Endodermal cell (in vitro differentiated cells): ENCODE data around the gene ELMO3. TPM values are rescaled to one million over a fixed set of nuclear protein-coding genes. Genes with fewer than 3 reads are reported as not detected.

Source experiments
- DNase-seq: peaks from one replicate; pipeline ENCODE4 v3.0.0-alpha.2; 2017
- H3K27ac ChIP-seq: 2 replicates; pipeline ENCODE4 v1.5.1; 2013; ENCODE audit warnings: mild to moderate bottlenecking, low read depth, low read length, moderate library complexity
- H3K27me3 ChIP-seq: 2 replicates; pipeline ENCODE4 v1.6.1; 2013; ENCODE audit warnings: mild to moderate bottlenecking, low read length, moderate library complexity; ENCODE audit not compliant: insufficient read depth, control insufficient read depth, poor library complexity, severe bottlenecking
- H3K36me3 ChIP-seq: 2 replicates; pipeline ENCODE4 v1.7.0; 2013; ENCODE audit warnings: mild to moderate bottlenecking, low read length, moderate library complexity; ENCODE audit not compliant: control insufficient read depth, insufficient read depth
- H3K4me1 ChIP-seq: one replicate; pipeline ENCODE4 v1.7.0; 2013; ENCODE audit warnings: low read length; ENCODE audit not compliant: control insufficient read depth, insufficient read depth
- H3K4me3 ChIP-seq: 2 replicates; pipeline ENCODE4 v1.5.1; 2013; ENCODE audit warnings: mild to moderate bottlenecking, low read length, moderate library complexity
- H3K9ac ChIP-seq: 2 replicates; pipeline ENCODE4 v1.6.1; 2013; ENCODE audit warnings: mild to moderate bottlenecking, low read length, moderate library complexity; ENCODE audit not compliant: poor library complexity, severe bottlenecking; ENCODE audit errors: extremely low read depth
- H3K9me3 ChIP-seq: 2 replicates; pipeline ENCODE4 v1.6.1; 2013; ENCODE audit warnings: mild to moderate bottlenecking, low read length, moderate library complexity; ENCODE audit not compliant: control insufficient read depth
- H3K27ac Mint-ChIP-seq: 2 replicates; pipeline ENCODE4 v1.8.0; 2020; ENCODE audit warnings: mixed read lengths
- H3K27me3 Mint-ChIP-seq: 2 replicates; pipeline ENCODE4 v1.8.0; 2021; ENCODE audit warnings: mild to moderate bottlenecking, mixed read lengths; ENCODE audit not compliant: insufficient read depth
- H3K36me3 Mint-ChIP-seq: 2 replicates; pipeline ENCODE4 v1.8.0; 2020; ENCODE audit warnings: low read depth, mixed read lengths
- H3K4me1 Mint-ChIP-seq: 2 replicates; pipeline ENCODE4 v1.8.0; 2020; ENCODE audit warnings: mixed read lengths
- H3K4me3 Mint-ChIP-seq: 2 replicates; pipeline ENCODE4 v1.8.0; 2020; ENCODE audit warnings: mild to moderate bottlenecking, moderate library complexity, mixed read lengths
- H3K9me3 Mint-ChIP-seq: 2 replicates; pipeline ENCODE4 v1.8.0; 2020; ENCODE audit warnings: mild to moderate bottlenecking, mixed read lengths
- WGBS, 2 experiments: methylation state at CpG; one replicate each; pipeline versions ENCODE4 v1.1.5 to v1.1.7; 2013; ENCODE audit warnings: missing lambda C conversion rate in 2 of 2, mixed read lengths in 1 of 2; ENCODE audit not compliant: insufficient coverage in 1 of 2, insufficient read length in 1 of 2; 5-methylcytosine and 5-hydroxymethylcytosine counted together
- total RNA-seq, 2 donors: library from RNA; stranded (reverse); fragmentation: NEBNext Ultra II Directional in 1 of 2; extraction: Animal tissue kit (Norgen Biotek cat#: 25700) in 1 of 2; gene quantifications; 2 replicates in 1 of 2; 3 replicates in 1 of 2; pipeline ENCODE4 v1.2.1, GENCODE V29; 2021
- TF ChIP-seq, protein P1 (sequence below): fragments of 200-600 bp; sonication (generic); conservative IDR thresholded peaks from 2 replicates; pipeline ENCODE4 v1.5.0; 2021; ENCODE audit warnings: antibody characterized with exemption, mild to moderate bottlenecking

The ELMO3 gene
- total RNA-seq, 2 donors from 2014 or later, result 5.6 to 6.4 TPM

- Mint-ChIP-seq H3K27ac (no peak overlapping the region), H3K36me3 (peaks cover 9% of the 10 kb centered on the region), H3K9me3 (no peaks in the 10 kb centered on the region), H3K27me3 (peaks cover 38% of the 10 kb centered on the region), H3K4me1 (peaks cover 3% of the 10 kb centered on the region), H3K4me3 (no peak overlapping the region)
- Histone ChIP-seq H3K9ac (no peak overlapping the region), H3K27me3 (peaks cover 43% of the 10 kb centered on the region), H3K4me1 (no peaks in the 10 kb centered on the region), H3K4me3 (no peak overlapping the region), H3K27ac (no peak overlapping the region), H3K9me3 (no peaks in the 10 kb centered on the region), H3K36me3 (peaks cover 7% of the 10 kb centered on the region)
- peak; percentile 74 for DNase-seq
- 94 to 96% methylated on average over 8 to 13 of the region's 13 CpGs for WGBS, 2 experiments
- TF ChIP-seq, protein P1, sequence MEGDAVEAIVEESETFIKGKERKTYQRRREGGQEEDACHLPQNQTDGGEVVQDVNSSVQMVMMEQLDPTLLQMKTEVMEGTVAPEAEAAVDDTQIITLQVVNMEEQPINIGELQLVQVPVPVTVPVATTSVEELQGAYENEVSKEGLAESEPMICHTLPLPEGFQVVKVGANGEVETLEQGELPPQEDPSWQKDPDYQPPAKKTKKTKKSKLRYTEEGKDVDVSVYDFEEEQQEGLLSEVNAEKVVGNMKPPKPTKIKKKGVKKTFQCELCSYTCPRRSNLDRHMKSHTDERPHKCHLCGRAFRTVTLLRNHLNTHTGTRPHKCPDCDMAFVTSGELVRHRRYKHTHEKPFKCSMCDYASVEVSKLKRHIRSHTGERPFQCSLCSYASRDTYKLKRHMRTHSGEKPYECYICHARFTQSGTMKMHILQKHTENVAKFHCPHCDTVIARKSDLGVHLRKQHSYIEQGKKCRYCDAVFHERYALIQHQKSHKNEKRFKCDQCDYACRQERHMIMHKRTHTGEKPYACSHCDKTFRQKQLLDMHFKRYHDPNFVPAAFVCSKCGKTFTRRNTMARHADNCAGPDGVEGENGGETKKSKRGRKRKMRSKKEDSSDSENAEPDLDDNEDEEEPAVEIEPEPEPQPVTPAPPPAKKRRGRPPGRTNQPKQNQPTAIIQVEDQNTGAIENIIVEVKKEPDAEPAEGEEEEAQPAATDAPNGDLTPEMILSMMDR, result peak; percentile 59
These were observed 19.4 kb upstream of the ELMO3 start for GRCh38 chr16:67179421-67180080.

GRCh38 chr16:67180166-67180565 is 18.8 kb upstream of the ELMO3 start:
- no peaks in the 10 kb centered on the region for H3K4me1 ChIP-seq
- no peak overlapping the region for H3K4me3 ChIP-seq
- H3K36me3 ChIP-seq, result peaks cover 7% of the 10 kb centered on the region
- no peak overlapping the region for H3K27ac Mint-ChIP-seq
- peaks cover 9% of the 10 kb centered on the region for H3K36me3 Mint-ChIP-seq
- H3K9me3 ChIP-seq, result no peaks in the 10 kb centered on the region
- no peak overlapping the region for H3K4me3 Mint-ChIP-seq
- H3K27me3 Mint-ChIP-seq, result peaks cover 38% of the 10 kb centered on the region
- no peaks in the 10 kb centered on the region for H3K9me3 Mint-ChIP-seq
- H3K9ac ChIP-seq, result no peak overlapping the region
- TF ChIP-seq, protein P1, result no peak
- 94 to 100% methylated on average over 14 to 16 of the region's 16 CpGs for WGBS, 2 experiments
- H3K4me1 Mint-ChIP-seq, result peaks cover 5% of the 10 kb centered on the region
- no peak overlapping the region for H3K27ac ChIP-seq
- H3K27me3 ChIP-seq, result peaks cover 43% of the 10 kb centered on the region
- DNase-seq, result no peak

DNA sequence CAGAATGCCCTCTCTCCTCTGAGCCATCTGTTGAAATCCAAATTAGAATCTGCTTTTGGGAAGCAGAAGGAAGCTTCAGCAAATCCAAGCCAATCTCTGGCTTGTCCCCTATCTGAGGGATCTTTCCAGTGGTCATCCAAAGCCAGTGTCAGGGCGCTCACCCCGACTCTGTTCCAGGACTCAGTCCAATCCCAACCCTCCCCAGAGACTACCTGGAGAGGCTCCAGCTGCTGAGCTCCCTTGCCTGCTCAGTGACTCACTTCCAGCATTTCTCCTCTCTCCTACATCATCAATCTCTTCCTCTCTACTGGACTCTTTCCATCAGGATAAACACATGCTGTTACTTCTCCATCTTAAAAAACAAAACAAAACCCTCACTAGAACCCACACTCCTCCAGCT is 17.6 kb upstream of the ELMO3 start:
- H3K36me3 Mint-ChIP-seq, result peaks cover 3% of the 10 kb centered on the region
- peaks cover 35% of the 10 kb centered on the region for H3K27me3 Mint-ChIP-seq
- Histone ChIP-seq H3K27ac (no peak overlapping the region), H3K27me3 (peaks cover 40% of the 10 kb centered on the region), H3K4me3 (no peak overlapping the region), H3K4me1 (peaks cover 1% of the 10 kb centered on the region), H3K36me3 (peaks cover 7% of the 10 kb centered on the region), H3K9ac (no peak overlapping the region), H3K9me3 (no peaks in the 10 kb centered on the region)
- DNase-seq, result no peak
- no peaks in the 10 kb centered on the region for H3K9me3 Mint-ChIP-seq
- peaks cover 10% of the 10 kb centered on the region for H3K4me1 Mint-ChIP-seq
- no peak overlapping the region for H3K27ac Mint-ChIP-seq
- H3K4me3 Mint-ChIP-seq, result no peak overlapping the region
- 92 to 100% methylated on average over 2 of the region's 2 CpGs for WGBS, 2 experiments
- TF ChIP-seq, protein P1, result no peak
